Measurements from ENCODE around the gene BORCS6. TPM values are rescaled to one million over a fixed set of nuclear protein-coding genes. Genes with fewer than 3 reads are reported as not detected.

The BORCS6 gene
- total and polyA plus RNA-seq, 11 donors = 5.1 to 13.5 (median 8.1) TPM

GRCh38 chr17:8151641-8152111 lies 38.3 kb downstream of the BORCS6 start:
- WGBS, 4 donors = 0 to 1% (median 1%) methylated on average over 18 to 22 of the region's 22 CpGs
- intact Hi-C loops (cut with DNase I) = loop anchor here in 5 of 10 donors (1.0 to 10.0 kb wide), 5 partner anchors 12 to 309 kb away; partner anchors contain the start of genes CYB5D1 (in 1 of the 5), NAA38 (in 1 of the 5) and TMEM88 (in 1 of the 5)
- Histone ChIP-seq H3K4me1 (peaks cover 21 to 65% (median 47%) of the 10 kb centered on the region in 12 donors), H3K4me3 (peak overlapping the region; percentile 51 to 97 (median 82)), H3K27me3 (no peaks in the 10 kb centered on the region), H3K27ac (peak overlapping the region; percentile 98 to 100 (median 100)), H3K36me3 (peaks cover 2 to 49% (median 42%) of the 10 kb centered on the region in 9 donors), H3K9me3 (no peaks in the 10 kb centered on the region)
- TF ChIP-seq, protein P1, sequence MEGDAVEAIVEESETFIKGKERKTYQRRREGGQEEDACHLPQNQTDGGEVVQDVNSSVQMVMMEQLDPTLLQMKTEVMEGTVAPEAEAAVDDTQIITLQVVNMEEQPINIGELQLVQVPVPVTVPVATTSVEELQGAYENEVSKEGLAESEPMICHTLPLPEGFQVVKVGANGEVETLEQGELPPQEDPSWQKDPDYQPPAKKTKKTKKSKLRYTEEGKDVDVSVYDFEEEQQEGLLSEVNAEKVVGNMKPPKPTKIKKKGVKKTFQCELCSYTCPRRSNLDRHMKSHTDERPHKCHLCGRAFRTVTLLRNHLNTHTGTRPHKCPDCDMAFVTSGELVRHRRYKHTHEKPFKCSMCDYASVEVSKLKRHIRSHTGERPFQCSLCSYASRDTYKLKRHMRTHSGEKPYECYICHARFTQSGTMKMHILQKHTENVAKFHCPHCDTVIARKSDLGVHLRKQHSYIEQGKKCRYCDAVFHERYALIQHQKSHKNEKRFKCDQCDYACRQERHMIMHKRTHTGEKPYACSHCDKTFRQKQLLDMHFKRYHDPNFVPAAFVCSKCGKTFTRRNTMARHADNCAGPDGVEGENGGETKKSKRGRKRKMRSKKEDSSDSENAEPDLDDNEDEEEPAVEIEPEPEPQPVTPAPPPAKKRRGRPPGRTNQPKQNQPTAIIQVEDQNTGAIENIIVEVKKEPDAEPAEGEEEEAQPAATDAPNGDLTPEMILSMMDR (IDR thresholded peaks at IDR 0.05) = no peak
- TF ChIP-seq POLR2A (IDR thresholded peaks at IDR 0.05) = no peak
- ATAC-seq = peak; percentile 5 to 31 (median 10)
- DNase-seq = peak; percentile 90 to 97 (median 94)

GRCh38 chr17:8151120-8151640 lies 38.8 kb downstream of the BORCS6 start:
- intact Hi-C loops (cut with DNase I) = loop anchor here in 4 of 10 donors (1.0 to 10.0 kb wide), 4 partner anchors 12 to 309 kb away; partner anchors contain the start of genes CYB5D1 (in 1 of the 4), NAA38 (in 1 of the 4) and TMEM88 (in 1 of the 4)

DNA sequence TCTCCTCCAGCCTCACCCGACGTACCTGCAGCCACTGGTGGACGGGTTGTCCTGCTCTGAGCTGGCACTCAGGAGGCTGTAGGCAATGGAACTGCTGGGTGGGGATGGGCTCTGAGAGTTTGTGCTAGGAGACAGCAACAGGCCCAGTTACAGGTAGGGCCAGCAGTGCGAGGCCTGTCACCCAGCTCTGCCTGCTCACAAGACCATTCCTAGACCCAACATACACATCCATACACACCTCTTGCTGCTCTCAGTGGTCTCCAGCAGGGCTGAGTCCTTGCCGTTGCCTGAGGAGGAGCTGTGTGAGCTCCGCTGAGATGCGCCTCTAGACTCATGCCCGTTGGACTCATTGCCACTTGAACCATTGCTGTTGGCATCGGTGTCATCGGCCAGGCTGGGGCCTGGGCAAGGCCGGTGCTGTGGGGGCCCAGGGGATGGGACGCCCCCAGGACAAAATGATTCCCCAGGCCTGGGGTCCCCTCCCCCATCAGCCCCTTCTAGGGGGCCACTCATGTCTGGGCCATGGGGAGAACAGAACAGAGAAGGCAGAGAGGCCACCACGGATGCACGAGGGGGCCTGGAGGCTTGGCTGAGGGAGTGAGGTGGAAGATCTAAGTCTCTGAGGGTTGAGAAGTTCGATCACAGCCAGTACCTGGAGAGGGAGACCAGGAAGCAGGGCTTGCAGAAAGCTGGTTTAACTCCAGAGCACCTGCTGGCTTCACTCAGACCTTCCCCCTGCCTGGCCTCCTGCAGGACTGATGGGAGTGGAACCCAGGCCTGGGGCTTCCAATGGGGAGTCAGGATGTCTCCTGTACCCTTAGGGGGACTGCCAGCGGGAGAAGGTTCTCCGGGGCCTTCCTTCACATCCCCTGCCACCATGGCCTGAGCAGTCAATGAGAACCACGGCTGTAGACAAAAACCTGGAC lies 39.5 kb downstream of the BORCS6 start:
- intact Hi-C loops (cut with DNase I) = loop anchor here in 4 of 10 donors (1.0 to 10.0 kb wide), 4 partner anchors 11 to 308 kb away; partner anchors contain the start of genes CYB5D1 (in 1 of the 4), NAA38 (in 1 of the 4) and TMEM88 (in 1 of the 4)

More at GRCh38 chr17:8151120-8151640, 38.8 kb downstream of the BORCS6 start:
- Histone ChIP-seq H3K9me3 (no peaks in the 10 kb centered on the region), H3K36me3 (peaks cover 6 to 54% (median 47%) of the 10 kb centered on the region in 9 donors), H3K4me3 (peak overlapping the region; percentile 51 to 97 (median 82)), H3K27me3 (no peaks in the 10 kb centered on the region), H3K4me1 (peaks cover 21 to 65% (median 47%) of the 10 kb centered on the region in 12 donors), H3K27ac (peak overlapping the region; percentile 98 to 100 (median 100))
- 0% methylated on average over 4 to 38 of the region's 38 CpGs for WGBS, 4 donors
- TF ChIP-seq, protein P1 (IDR thresholded peaks at IDR 0.05) = no peak
- peak; percentile 65 to 67 for TF ChIP-seq POLR2A (IDR thresholded peaks at IDR 0.05)
- DNase-seq = peak; percentile 94 to 97 (median 96)
- ATAC-seq = peak; percentile 16 to 53 (median 44)

More for the DNA sequence above, 39.5 kb downstream of the BORCS6 start:
- H3K36me3 ChIP-seq = peaks cover 6 to 61% (median 54%) of the 10 kb centered on the region in 9 donors
- peak in 2 of 5 donors; percentile 48 to 51 for DNase-seq
- no peaks in the 10 kb centered on the region for H3K9me3 ChIP-seq
- no peaks in the 10 kb centered on the region for H3K27me3 ChIP-seq
- peaks cover 21 to 71% (median 47%) of the 10 kb centered on the region in 12 donors for H3K4me1 ChIP-seq
- WGBS, 4 donors = 38 to 67% (median 65%) methylated on average over 9 to 18 of the region's 18 CpGs
- H3K4me3 ChIP-seq = peak overlapping the region in 11 of 12 donors; percentile 60 to 97 (median 85)
- no peak for TF ChIP-seq POLR2A (IDR thresholded peaks at IDR 0.05)
- TF ChIP-seq, protein P1 (IDR thresholded peaks at IDR 0.05) = no peak
- H3K27ac ChIP-seq = peak overlapping the region; percentile 98 to 100 (median 100)
- ATAC-seq = no peak
